Sciatic nerve (tissue), 2 donors: ENCODE data around the gene SAA1. TPM values are rescaled to one million over a fixed set of nuclear protein-coding genes. Genes with fewer than 3 reads are reported as not detected.
A peak's percentile ranks its signal among the peaks of the same experiment; 100 is the strongest.

Experiments
- ATAC-seq: fragments of 200-7000 bp; cut with Tn5 transposase; one replicate; pipeline ENCODE4 v1.9.1; 2020; ENCODE audit warnings: mild to moderate bottlenecking, moderate library complexity
- DNase-seq: peaks from one replicate; pipeline ENCODE4 v3.0.0-alpha.2; 2020; ENCODE audit warnings: low spot score
- intact Hi-C: fragments of 100-400 bp; cut with DNase I; formaldehyde crosslinking; loops from one replicate; pipeline ENCODE4 v1.14.2; 2022
- total RNA-seq: library from RNA; stranded (reverse); fragmentation: NEBNext Ultra II Directional; extraction: Animal tissue kit (Norgen Biotek cat#: 25700); gene quantifications from one replicate; pipeline ENCODE4 v1.2.1, GENCODE V29; 2021
- donor health status: DM: no; HTN: no; CAD: no.
- donor health status: DM: no; HTN: no; CAD: no.

The SAA1 gene
- total RNA-seq, 1 donor from 2014 or later = 11.6 TPM

DNA sequence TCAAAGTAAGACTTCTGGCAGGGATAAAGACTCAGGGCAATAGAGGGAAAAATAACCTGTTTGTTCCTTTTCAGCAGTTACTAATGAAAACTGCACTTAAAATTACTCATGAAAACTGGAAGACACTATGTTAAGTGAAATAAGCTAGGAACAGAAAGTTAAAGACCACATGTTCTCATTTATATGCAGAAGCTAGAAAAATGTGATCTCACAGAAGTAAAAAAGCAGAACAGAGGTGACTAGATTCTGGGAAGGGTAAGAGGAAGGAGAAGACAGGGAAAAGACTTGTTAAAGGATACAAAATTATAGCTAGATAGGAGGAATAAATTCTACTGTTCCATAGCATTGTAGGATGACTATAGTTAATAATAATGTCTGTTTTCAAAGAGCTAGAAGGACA lies 33.7 kb downstream of the SAA1 start:
- DNase-seq = no peak
- ATAC-seq = no peak
- intact Hi-C loops = no loop called here

DNA sequence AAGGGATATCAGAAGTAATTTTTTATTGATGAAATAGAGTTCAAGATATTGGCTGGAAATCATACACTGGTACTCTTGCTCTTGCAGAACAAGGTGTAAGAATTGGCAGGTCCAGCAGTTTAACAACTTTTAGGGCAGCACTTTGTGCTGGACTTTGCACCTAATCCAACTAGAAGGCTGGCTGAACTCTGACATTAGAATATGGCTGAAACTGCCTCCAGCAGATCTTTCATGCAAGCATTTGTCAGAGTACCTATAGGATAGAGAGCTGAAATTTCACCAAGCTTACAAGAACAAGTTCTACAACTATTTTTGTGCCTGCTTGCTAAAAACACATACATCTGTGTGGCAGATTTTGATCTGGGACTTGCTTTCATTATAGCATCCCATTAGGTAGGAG lies 38.7 kb downstream of the SAA1 start:
- ATAC-seq = no peak
- no peak for DNase-seq
- intact Hi-C loops = no loop called here

DNA sequence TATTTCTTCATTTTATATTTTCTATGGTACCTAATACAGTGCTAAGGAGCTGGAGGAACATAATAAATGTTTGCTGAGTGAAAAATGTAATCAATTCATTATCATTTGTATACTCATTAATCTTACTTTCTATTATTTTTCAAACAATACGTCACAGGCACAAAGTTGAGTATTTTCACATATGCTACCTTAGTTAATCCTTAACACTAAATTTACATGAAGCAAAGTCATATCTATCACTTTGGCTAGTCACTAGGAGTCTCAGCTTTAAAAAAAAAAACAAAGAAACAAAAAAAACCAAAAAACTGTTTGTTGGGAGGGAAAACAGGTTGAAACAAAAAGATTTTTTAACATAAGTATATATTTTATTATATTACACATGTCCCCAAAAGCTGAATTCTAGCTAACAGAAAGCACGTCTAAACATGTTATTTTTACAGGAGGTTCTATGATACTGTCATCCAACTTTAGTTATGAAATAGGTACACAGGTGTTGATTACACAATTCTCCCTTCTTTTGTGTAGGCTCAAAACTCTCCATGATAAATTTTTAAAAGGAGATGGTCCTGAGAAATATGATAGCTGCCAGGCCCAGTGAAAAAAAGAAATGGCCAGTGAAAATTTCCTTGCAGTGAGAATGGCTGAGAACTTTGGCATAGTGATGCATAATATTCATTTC lies 41.5 kb downstream of the SAA1 start:
- DNase-seq (no peak), ATAC-seq (no peak)
- intact Hi-C loops = no loop called here

DNA sequence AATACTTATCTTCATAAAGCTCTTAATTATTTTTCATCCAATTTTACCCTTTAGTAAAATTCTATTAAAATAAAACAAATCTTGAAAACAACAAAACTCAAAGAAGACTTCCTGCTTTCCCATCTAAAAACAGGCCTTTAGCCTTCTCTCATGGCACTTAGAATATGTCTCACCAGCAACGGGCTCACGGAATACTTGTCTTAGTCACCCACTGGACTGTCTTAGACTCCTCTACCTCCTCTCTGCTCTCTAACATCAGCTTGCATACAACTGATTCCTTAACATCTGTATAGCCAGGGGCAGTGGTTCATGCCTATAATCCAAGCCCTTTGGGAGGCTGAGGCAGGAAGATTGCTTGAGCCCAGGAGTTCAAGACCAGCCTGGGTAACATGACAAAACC lies 42.2 kb downstream of the SAA1 start:
- DNase-seq (no peak), ATAC-seq (no peak)
- intact Hi-C loops = no loop called here

DNA sequence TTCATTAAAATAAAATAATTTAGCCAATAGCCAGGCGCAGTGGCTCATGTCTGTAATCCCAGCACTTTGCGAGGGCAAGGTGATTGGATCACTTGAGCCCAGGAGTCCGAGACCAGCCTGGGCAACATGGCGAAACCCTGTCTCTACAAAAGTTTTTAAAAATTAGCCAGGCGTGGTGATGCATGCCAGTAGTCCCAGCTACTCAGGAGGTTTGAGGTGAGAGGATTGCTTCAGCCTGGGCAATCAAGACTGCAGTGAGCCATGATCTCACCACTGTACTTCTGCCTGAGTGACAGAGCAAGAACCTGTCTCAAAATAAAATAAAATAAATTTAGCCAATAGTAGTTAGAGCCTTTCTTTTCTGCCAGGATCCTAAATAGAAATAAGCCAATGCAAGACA lies 43.6 kb downstream of the SAA1 start:
- no peak for DNase-seq
- no peak for ATAC-seq
- intact Hi-C loops = no loop called here

DNA sequence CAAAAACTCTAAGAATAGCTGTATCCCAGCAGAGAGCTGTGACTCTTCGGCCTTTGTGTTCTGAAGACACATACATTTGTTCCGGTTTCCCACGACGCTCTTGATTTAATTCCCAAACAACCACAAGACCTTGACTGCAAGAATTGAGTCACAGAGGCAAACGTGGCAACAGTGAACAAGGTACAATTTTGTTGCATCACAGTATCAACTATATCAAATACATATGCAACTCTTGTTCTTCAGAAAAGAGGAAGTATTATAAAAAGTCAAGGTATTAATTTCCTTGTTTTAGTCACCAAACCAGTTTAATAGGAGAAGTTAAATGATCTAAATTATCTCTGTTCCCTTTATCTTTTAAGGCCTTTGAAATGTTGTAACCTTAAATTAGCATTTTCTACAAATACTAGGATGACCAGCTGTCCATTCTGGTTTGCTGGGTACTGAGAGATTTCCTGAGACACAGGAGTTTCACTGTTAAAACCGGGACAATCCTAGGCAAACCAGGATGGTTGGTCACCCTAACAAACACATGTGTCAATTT lies 44.8 kb downstream of the SAA1 start:
- intact Hi-C loops = no loop called here
- ATAC-seq (no peak), DNase-seq (no peak)

DNA sequence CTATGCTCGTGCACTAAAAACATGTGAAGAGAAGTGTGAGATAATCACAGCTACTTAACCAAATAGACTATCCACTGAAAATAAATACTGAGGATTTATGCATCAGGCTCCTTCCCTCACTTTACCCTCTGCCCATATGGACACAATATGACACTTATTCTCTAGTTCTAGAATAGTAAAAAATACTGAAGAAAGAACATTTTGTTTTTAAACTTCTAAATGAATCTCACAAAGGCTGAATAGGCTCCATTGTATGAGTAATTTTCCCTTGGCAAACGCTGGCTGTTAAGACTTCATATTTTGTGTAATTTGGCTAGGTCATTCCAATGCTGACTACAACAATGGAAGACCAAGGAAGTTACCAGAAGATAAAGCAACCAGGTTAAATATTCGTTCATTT lies 45.9 kb downstream of the SAA1 start:
- intact Hi-C loops = no loop called here
- ATAC-seq (peak; percentile 90), DNase-seq (no peak)

DNA sequence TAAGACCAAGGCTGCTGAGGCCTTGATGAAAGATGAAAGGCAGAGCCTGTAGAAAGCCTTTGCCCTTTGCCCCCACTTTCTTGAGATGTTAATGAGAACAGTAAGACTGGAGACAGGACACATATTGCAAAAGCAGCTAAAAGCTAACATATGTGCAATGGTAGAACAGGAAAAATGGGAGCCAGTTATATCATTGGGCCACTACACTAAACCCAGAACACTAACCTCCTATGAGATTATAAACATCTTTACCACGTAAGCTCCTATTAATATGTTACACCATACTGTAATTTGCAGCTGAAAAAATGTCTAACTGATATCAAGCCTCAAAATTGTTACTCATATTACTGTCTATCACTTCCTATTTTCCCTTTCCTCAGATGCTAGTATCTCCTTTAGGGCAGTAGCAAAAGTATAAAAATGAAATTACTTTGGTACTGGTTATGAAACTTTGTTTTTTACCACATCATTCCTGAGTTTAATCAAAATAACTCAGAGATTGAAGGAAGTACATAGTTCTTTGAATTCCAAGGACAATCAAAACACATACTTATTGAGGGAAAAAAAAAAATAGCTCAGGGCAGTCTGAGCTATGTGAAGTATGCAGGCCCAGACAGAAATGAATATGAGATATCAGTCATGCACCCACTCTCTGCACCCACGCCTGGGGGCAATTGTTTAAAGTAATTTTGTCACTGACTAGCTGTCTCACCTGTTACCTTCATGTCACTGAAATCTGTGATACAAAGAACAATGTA lies 46.8 kb downstream of the SAA1 start:
- intact Hi-C loops = no loop called here
- no peak for DNase-seq
- ATAC-seq = peak; percentile 46

DNA sequence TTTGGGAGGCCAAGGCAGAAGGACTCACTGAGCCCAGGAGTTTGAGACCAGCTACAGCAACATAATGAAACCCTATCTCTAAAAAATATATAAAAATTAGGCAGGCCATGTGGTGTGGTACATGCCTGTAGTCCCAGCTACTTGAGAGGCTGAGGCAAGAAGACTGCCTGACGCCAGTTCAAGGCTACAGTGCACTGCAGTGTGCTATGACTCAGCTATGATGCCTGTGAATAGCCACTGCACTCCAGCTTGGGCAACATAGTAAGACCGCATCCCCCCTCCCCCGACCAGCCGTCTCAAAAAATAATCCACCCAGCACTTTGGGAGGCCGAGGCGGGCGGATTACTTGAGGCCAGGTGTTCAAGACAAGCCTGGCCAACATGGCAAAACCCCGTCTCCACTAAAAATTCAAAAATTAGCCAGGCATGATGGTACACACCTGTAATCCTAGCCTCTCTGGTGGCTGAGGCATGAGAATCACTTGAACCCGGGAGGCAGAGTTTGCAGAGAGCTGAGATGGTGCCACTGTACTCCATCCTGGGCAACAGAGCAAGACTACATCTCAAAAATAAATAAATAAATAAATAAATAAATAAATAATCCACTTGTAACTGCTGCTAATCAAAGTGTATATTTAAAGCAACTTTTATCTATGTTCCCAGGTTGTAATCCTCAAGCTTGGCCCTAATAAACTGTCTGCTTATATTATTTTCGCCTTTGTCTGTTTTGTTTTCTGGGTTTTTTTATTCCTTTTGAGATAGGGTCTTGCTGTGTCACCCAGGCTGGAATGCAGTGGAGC lies 48.1 kb downstream of the SAA1 start:
- ATAC-seq (no peak), DNase-seq (no peak)
- intact Hi-C loops = no loop called here

DNA sequence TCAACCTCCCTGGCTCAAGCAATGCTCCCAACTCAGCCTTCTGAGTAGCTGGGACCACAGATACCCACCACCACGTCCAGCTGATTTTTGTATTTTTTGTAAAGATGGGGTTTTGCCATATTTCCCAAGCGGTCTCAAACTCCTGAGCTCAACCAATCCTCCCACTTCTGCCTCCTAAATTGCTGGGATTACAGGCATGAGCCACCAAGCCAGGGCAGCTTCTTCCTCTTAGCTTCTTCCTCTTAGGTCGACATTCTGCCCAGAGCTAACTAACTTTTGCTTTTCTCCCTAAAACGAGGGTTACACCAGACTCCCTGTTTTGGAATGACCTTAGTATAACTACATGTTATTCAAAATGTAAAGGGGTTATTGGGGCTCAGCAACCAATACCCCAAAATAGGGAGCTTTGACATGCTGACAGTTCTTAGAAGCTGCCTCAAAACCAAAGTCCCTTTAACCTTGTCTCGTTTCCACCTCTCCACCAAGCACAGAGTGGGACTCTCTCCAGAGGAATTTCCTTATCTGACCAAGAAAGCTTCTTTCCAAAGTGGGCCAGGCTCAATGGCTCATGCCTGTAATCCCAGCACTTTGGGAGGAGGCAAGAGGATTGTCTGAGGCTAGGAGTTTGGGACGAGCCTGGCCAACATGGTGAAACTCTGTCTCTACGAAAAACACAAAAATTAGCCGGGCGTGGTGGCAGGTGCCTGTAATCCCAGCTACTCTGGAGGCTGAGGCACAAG lies 48.9 kb downstream of the SAA1 start:
- DNase-seq = no peak
- no peak for ATAC-seq
- intact Hi-C loops = no loop called here

DNA sequence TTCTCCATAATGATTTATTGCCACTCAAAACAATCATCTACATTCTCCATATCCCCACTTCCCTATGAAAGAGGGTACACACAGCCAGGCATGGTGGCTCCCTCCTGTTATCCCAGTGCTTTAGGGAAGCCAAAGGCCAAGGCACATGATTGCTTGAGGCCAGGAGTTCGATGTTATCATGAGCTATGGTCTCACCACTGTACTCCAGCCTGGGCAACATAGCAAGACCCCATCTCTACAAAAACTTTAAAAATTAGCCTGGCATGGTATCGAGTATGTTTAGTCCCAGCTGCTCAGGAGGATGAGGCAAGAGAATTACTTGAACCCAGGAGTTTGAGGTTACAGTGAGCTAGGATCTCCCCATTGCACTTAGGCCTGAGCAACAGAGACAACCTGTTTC lies 49.8 kb downstream of the SAA1 start:
- ATAC-seq (no peak), DNase-seq (no peak)
- intact Hi-C loops = no loop called here

DNA sequence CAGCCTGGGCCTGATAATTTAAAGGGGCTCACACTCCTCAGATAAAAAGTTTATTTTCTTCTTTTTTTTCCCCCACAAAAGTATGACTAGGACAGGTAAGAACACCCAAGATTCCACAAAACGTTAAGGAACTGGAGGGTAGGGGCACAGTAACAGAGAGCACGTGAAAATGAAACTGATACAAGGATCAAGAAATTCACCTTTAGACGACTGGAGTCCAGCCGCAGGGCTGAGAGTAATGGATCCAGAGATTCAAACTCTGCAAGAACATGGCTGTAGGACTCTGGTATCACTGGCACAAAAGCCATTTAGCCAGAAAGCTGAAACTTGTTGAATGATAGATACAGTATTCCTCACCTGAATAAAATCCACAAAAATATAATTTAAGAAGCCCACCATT lies 51.5 kb downstream of the SAA1 start:
- intact Hi-C loops = no loop called here
- DNase-seq (no peak), ATAC-seq (no peak)

Other genes starting within 250 kb of the SAA1 start
- 0.89 TPM for gene TPH1, start 220.0 kb upstream of the SAA1 start, total RNA-seq
- 14.3 TPM for gene SAAL1, start 160.2 kb upstream of the SAA1 start, total RNA-seq
- not detected for gene MRGPRX3, start 133.7 kb upstream of the SAA1 start, total RNA-seq
- not detected for gene MRGPRX4, start 93.4 kb upstream of the SAA1 start, total RNA-seq
- not detected for gene SAA4, start 29.5 kb upstream of the SAA1 start, total RNA-seq
- gene SAA2, start 17.6 kb upstream of the SAA1 start, total RNA-seq = 2.6 TPM
- 44.5 TPM for gene HPS5, start 55.9 kb downstream of the SAA1 start, total RNA-seq
- 53.5 TPM for gene GTF2H1, start 56.3 kb downstream of the SAA1 start, total RNA-seq
- 303 TPM for gene LDHA, start 128.3 kb downstream of the SAA1 start, total RNA-seq
- 0.80 TPM for gene LDHC, start 146.1 kb downstream of the SAA1 start, total RNA-seq
- gene LDHAL6A, start 189.6 kb downstream of the SAA1 start, total RNA-seq = not detected